H1 (cell line): ENCODE measurements around the gene USP49. TPM values are rescaled to one million over a fixed set of nuclear protein-coding genes. Genes with fewer than 3 reads are reported as not detected.

ENCODE experiments used
- CBX8 ChIP-seq: fragments of 300-800, 300-1000 bp; sonication (generic); IDR thresholded peaks from 2 replicates; pipeline ENCODE4 v1.7.1; 2016; ENCODE audit warnings: low read depth, low read length, borderline replicate concordance
- CHD7 ChIP-seq: fragments of 300-600 bp; sonication (generic); IDR thresholded peaks from 2 replicates; pipeline ENCODE4 v1.7.1; 2012; ENCODE audit warnings: low read length, moderate library complexity, mild to moderate bottlenecking, inconsistent platforms; ENCODE audit not compliant: insufficient replicate concordance
- POLR2A ChIP-seq, 2 experiments: IDR thresholded peaks; 1 replicate in 1 of 2; 2 replicates in 1 of 2; pipeline ENCODE4 v1.6.1; 2011; ENCODE audit warnings: low read depth in 2 of 2, low read length in 2 of 2, mild to moderate bottlenecking in 2 of 2; ENCODE audit errors: control extremely low read depth in 1 of 2
- SIRT6 ChIP-seq: IDR thresholded peaks from one replicate; pipeline ENCODE4 v1.7.1; 2012; ENCODE audit warnings: low read length, inconsistent platforms
- SIX5 ChIP-seq: IDR thresholded peaks from 2 replicates; pipeline ENCODE4 v1.6.1; 2011; ENCODE audit warnings: mild to moderate bottlenecking, low read depth, low read length
- ZNF274 ChIP-seq: IDR thresholded peaks from 2 replicates; pipeline ENCODE4 v1.7.0; 2012; ENCODE audit warnings: low read length, borderline replicate concordance; ENCODE audit errors: extremely low read depth
- polyA plus RNA-seq, 7 experiments: library from polyadenylated mRNA; depleted of rRNA in 3 of 7; stranded (reverse) in 5 of 7; unstranded in 2 of 7; fragments of >200 nt in 5 of 7; fragments of 200-250 nt in 2 of 7; gene quantifications; 1 replicate in 5 of 7; 2 replicates in 1 of 7; 4 replicates in 1 of 7; pipeline versions ENCODE4 v1.2.1 to v1.2.3, GENCODE V29; 2011 to 2013; ENCODE audit warnings: missing spikeins in 2 of 7, mixed read lengths in 2 of 7
- total RNA-seq: library from RNA; stranded (reverse); fragmentation: NEBNext Ultra II Directional; extraction: Animal tissue kit (Norgen Biotek cat#: 25700); gene quantifications from 2 replicates; pipeline ENCODE4 v1.2.1, GENCODE V29; 2021

Gene USP49
- total and polyA plus RNA-seq, 2 of the 8 experiments (the other 6 are each of a cell fraction or from before 2014, with no cell fraction given) = 6.9 to 24.4 TPM

DNA sequence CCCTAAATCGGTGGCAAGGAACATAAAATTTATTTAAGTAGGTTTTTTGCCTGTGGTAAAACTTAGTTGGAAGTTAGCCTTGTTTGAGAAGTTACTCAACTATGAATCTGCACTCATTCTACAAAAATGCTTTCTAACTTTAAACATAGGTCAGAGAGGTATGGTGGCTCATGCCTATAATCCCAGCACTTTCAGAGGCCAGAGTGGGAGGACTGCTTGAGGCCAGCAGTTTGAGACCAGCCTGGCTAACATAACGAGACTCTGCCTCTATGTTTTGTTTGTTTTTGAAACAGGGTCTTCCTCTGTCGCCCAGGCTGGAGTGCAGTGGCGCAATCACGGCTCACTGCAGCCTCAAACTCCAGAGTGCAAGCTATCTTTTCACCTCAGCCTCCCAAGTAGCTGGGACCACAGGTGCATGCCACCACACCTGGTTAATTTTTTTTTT is 16.2 kb downstream of the USP49 start (continued):
- no peak for TF ChIP-seq CHD7
- no peak for TF ChIP-seq SIRT6
- TF ChIP-seq SIX5 = no peak
- no peak for TF ChIP-seq ZNF274
- TF ChIP-seq CBX8 = no peak
- no peak for TF ChIP-seq POLR2A (IDR thresholded peaks at IDR 0.05; ENCODE audit: control extremely low read depth in 1 of 2, low read depth in 2 of 2, low read length in 2 of 2)
